HG02938 (cell line): ENCODE data around the gene DND1.
A peak's percentile ranks its signal among the peaks of the same experiment; 100 is the strongest.
"Not testable (repeated sequence)": the region's sequence is repeated elsewhere in the genome, so short reads cannot be mapped to it uniquely, and the experiment has no call there.

Experiments
- ATAC-seq: cut with Tn5 transposase; IDR thresholded peaks from one replicate; pipeline ENCODE4 v1.9.1; 2021; ENCODE audit warnings: mild to moderate bottlenecking, moderate library complexity; ENCODE audit not compliant: unreplicated experiment

DND1 gene

GRCh38 chr5:140631831-140632365, 41.5 kb downstream of the DND1 start:
- peak; percentile 41 for ATAC-seq

- ATAC-seq, result no peak
Observed at GRCh38 chr5:140631036-140631417, 42.3 kb downstream of the DND1 start.

- ATAC-seq, result no peak
Observed at GRCh38 chr5:140630292-140631035, 42.9 kb downstream of the DND1 start.

GRCh38 chr5:140628711-140629110, 44.7 kb downstream of the DND1 start:
- ATAC-seq, result no peak

GRCh38 chr5:140627972-140628371, 45.4 kb downstream of the DND1 start:
- ATAC-seq, result no peak

- not testable (repeated sequence) for ATAC-seq
Observed at GRCh38 chr5:140624886-140625285, 48.5 kb downstream of the DND1 start.

- ATAC-seq, result not testable (repeated sequence)
Observed at GRCh38 chr5:140623061-140623460, 50.3 kb downstream of the DND1 start.

GRCh38 chr5:140622301-140622700, 51.1 kb downstream of the DND1 start:
- ATAC-seq, result no peak
